Parathyroid adenoma (tissue), 2 donors: ENCODE measurements around the gene ZCCHC2.

Experiments used
- H2AFZ ChIP-seq: fragments of 300-600 bp; sonication (generic); one replicate; pipeline ENCODE4 v1.7.0; 2017; ENCODE audit warnings: antibody characterized with exemption, mild to moderate bottlenecking
- H3K27ac ChIP-seq: fragments of 300-600 bp; sonication (generic); one replicate; pipeline ENCODE4 v1.7.0; 2017
- H3K27me3 ChIP-seq: fragments of 300-600 bp; sonication (generic); one replicate; pipeline ENCODE4 v1.7.0; 2017; ENCODE audit warnings: low read length; ENCODE audit not compliant: control insufficient read depth, insufficient read depth
- H3K36me3 ChIP-seq: fragments of 300-600 bp; sonication (generic); one replicate; pipeline ENCODE4 v1.7.0; 2017; ENCODE audit warnings: low read length; ENCODE audit not compliant: control insufficient read depth, insufficient read depth
- H3K4me1 ChIP-seq: fragments of 300-600 bp; sonication (generic); one replicate; pipeline ENCODE4 v1.7.0; 2017; ENCODE audit warnings: control low read depth
- H3K4me2 ChIP-seq: fragments of 300-600 bp; sonication (generic); one replicate; pipeline ENCODE4 v1.7.0; 2017; ENCODE audit warnings: low read length
- H3K4me3 ChIP-seq: fragments of 300-600 bp; sonication (generic); one replicate; pipeline ENCODE4 v1.7.0; 2017; ENCODE audit warnings: low read depth, low read length
- H3K79me2 ChIP-seq: fragments of 300-600 bp; sonication (generic); one replicate; pipeline ENCODE4 v1.7.0; 2017; ENCODE audit warnings: control low read depth
- H3K9ac ChIP-seq: fragments of 300-600 bp; sonication (generic); one replicate; pipeline ENCODE4 v1.7.0; 2017; ENCODE audit warnings: mild to moderate bottlenecking
- H3K9me3 ChIP-seq: fragments of 300-600 bp; sonication (generic); one replicate; pipeline ENCODE4 v1.7.0; 2017; ENCODE audit warnings: low read length; ENCODE audit not compliant: control insufficient read depth
- TF ChIP-seq, protein P1 (sequence below): fragments of 300-600 bp; sonication (generic); IDR thresholded peaks from one replicate; pipeline ENCODE4 v1.7.0; 2017; ENCODE audit warnings: antibody characterized with exemption, mild to moderate bottlenecking
- donor health status: primary hyperparathyroidism.

The ZCCHC2 gene

GRCh38 chr18:62584241-62585120 is 61.7 kb downstream of the ZCCHC2 start:
- Histone ChIP-seq H3K4me2 (peak overlapping the region; percentile 38), H3K79me2 (no peaks in the 10 kb centered on the region), H3K36me3 (no peaks in the 10 kb centered on the region), H3K27ac (no peak overlapping the region), H3K9me3 (no peaks in the 10 kb centered on the region), H3K27me3 (no peaks in the 10 kb centered on the region), H3K4me3 (no peak overlapping the region), H3K4me1 (no peaks in the 10 kb centered on the region), H3K9ac (no peak overlapping the region), H2AFZ (no peak overlapping the region)
- TF ChIP-seq, protein P1, sequence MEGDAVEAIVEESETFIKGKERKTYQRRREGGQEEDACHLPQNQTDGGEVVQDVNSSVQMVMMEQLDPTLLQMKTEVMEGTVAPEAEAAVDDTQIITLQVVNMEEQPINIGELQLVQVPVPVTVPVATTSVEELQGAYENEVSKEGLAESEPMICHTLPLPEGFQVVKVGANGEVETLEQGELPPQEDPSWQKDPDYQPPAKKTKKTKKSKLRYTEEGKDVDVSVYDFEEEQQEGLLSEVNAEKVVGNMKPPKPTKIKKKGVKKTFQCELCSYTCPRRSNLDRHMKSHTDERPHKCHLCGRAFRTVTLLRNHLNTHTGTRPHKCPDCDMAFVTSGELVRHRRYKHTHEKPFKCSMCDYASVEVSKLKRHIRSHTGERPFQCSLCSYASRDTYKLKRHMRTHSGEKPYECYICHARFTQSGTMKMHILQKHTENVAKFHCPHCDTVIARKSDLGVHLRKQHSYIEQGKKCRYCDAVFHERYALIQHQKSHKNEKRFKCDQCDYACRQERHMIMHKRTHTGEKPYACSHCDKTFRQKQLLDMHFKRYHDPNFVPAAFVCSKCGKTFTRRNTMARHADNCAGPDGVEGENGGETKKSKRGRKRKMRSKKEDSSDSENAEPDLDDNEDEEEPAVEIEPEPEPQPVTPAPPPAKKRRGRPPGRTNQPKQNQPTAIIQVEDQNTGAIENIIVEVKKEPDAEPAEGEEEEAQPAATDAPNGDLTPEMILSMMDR: peak; percentile 98

DNA sequence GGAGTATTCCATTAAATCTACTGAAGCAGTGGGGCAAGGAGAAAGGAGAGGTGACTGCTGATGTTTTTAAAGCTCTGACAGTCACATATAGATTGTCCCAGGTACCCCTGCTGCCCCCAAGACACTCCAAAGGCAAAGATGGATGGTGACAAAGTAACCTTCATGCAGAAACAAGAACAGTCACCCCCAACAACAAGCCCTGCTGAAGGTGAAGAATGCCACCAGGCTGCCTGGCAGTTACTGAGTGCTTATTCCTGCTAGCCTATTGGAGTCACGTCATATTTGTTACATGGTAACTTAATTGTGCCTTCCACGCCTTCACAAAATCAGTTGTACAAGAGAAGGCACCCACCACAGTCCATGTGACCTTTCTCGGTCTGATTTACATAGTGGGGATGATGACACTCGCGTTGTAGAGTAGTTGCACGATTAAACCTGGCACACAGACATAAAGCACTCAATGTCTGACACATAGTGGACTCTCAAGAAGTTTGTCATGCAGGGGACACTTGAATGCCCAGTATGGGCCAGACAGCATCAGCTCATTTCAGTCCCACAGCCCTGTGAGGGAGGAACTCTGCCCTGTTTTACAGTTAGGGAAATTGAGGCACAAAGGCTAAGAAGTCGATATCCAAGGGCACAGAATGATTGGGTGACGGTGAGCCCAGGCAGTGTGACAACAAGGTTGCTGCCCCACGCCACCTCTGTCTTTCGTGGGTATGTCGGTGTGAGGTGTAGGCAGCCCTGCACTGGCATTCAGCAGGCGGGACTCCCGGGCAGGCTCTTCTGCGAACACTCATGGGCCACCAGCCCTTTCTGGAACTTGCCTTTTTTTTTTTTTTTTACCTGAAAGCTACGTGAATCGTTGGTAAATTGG is 62.7 kb downstream of the ZCCHC2 start:
- Histone ChIP-seq H3K4me2 (peak overlapping the region; percentile 45), H3K79me2 (no peaks in the 10 kb centered on the region), H3K4me3 (no peak overlapping the region), H3K9ac (no peak overlapping the region), H3K36me3 (no peaks in the 10 kb centered on the region), H3K27me3 (no peaks in the 10 kb centered on the region), H2AFZ (no peak overlapping the region), H3K4me1 (no peaks in the 10 kb centered on the region), H3K9me3 (no peaks in the 10 kb centered on the region), H3K27ac (no peak overlapping the region)
- TF ChIP-seq, protein P1: no peak

DNA sequence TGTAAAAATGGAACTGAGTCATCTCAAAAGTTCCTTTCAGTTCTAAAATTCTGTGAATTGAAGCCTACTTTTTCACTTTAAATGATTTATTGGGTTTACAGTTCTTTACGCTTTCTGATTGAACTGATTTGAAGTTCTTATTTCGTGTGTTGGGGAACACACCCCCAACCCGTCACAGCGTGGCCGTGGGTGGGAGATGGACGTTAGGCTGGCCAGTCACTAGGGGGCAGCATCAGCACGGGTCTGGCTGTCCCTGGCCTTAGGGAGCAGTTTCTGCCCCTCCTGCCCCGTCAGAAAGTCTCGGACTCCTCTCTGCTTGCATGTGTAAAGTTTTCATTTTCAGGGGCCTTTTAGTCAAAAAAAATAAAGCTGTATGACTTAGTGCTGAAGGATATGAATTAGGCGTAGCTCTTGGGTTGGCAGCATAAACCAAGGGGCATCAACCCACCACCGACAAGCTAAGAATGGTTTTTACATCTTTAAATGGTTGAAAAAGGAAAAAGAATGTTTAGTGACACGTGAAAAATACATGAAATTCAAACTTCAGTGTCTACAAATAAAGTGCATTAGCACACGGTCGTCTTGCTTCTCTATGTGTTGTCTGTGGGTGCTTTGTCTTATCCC is 63.4 kb downstream of the ZCCHC2 start:
- Histone ChIP-seq H3K79me2 (no peaks in the 10 kb centered on the region), H3K36me3 (no peaks in the 10 kb centered on the region), H3K27me3 (no peaks in the 10 kb centered on the region), H2AFZ (peak overlapping the region; percentile 5), H3K4me1 (no peaks in the 10 kb centered on the region), H3K9me3 (no peaks in the 10 kb centered on the region), H3K27ac (no peak overlapping the region), H3K9ac (no peak overlapping the region), H3K4me2 (peak overlapping the region; percentile 45), H3K4me3 (no peak overlapping the region)
- TF ChIP-seq, protein P1: peak; percentile 80

GRCh38 chr18:62586781-62587487 is 64.1 kb downstream of the ZCCHC2 start:
- TF ChIP-seq, protein P1: no peak
- Histone ChIP-seq H3K79me2 (no peaks in the 10 kb centered on the region), H3K4me1 (no peaks in the 10 kb centered on the region), H3K27me3 (no peaks in the 10 kb centered on the region), H2AFZ (no peak overlapping the region), H3K4me3 (no peak overlapping the region), H3K9me3 (no peaks in the 10 kb centered on the region), H3K36me3 (no peaks in the 10 kb centered on the region), H3K27ac (no peak overlapping the region), H3K4me2 (no peak overlapping the region), H3K9ac (no peak overlapping the region)
